CD14-positive monocyte (primary cell): ENCODE results near the gene DHX58. TPM values are rescaled to one million over a fixed set of nuclear protein-coding genes. Genes with fewer than 3 reads are reported as not detected.

Experiments used
- DNase-seq, 3 donors: peaks; one replicate each; pipeline ENCODE4 v3.0.0-alpha.2; 2011 to 2022
- H2AFZ ChIP-seq: 2 replicates; pipeline ENCODE4 v1.6.0; 2012; ENCODE audit warnings: mild to moderate bottlenecking, low read depth, low read length, inconsistent platforms; ENCODE audit not compliant: insufficient read depth, poor library complexity, severe bottlenecking
- H3K27ac ChIP-seq, 2 donors: 1 replicate in 1 of 2; 2 replicates in 1 of 2; pipeline ENCODE4 v1.5.1; 2012 to 2013; ENCODE audit warnings: low read length in 2 of 2, control low read depth in 1 of 2, inconsistent platforms in 1 of 2, low read depth in 1 of 2, mild to moderate bottlenecking in 1 of 2
- H3K27me3 ChIP-seq, 2 donors: one replicate each; pipeline versions ENCODE4 v1.6.0 to v1.6.1; 2011 to 2013; ENCODE audit warnings: low read length in 2 of 2; ENCODE audit not compliant: control insufficient read depth in 2 of 2, insufficient read depth in 2 of 2
- H3K36me3 ChIP-seq, 2 donors: replicated peaks in 1 of 2; 1 replicate in 1 of 2; 2 replicates in 1 of 2; pipeline versions ENCODE4 v1.5.1 to v1.6.1; 2012 to 2013; ENCODE audit warnings: low read length in 2 of 2, control low read depth in 1 of 2, inconsistent platforms in 1 of 2, mild to moderate bottlenecking in 1 of 2; ENCODE audit not compliant: insufficient read depth in 2 of 2, control insufficient read depth in 1 of 2
- H3K4me1 ChIP-seq, 2 donors: 1 replicate in 1 of 2; 2 replicates in 1 of 2; pipeline versions ENCODE4 v1.5.1 to v1.6.1; 2012 to 2013; ENCODE audit warnings: low read length in 2 of 2, control low read depth in 1 of 2, inconsistent platforms in 1 of 2, mild to moderate bottlenecking in 1 of 2, moderate library complexity in 1 of 2; ENCODE audit not compliant: insufficient read depth in 2 of 2, control insufficient read depth in 1 of 2
- H3K4me2 ChIP-seq: replicated peaks from 2 replicates; pipeline ENCODE3; 2012; ENCODE audit warnings: low read length, moderate library complexity, mild to moderate bottlenecking; ENCODE audit not compliant: poor library complexity, severe bottlenecking; ENCODE audit errors: extremely low read depth
- H3K4me3 ChIP-seq, 3 experiments: fragments of 200-600 bp in 1 of 3; sonication (generic) in 1 of 3; replicated peaks in 1 of 3; 1 replicate in 2 of 3; 2 replicates in 1 of 3; pipeline ENCODE4 v1.5.1; 2011 to 2013; ENCODE audit warnings: low read length in 3 of 3, mild to moderate bottlenecking in 3 of 3, control low read depth in 2 of 3, low read depth in 2 of 3, inconsistent platforms in 1 of 3, moderate library complexity in 1 of 3
- H3K79me2 ChIP-seq: 2 replicates; pipeline ENCODE4 v1.6.0; 2012; ENCODE audit warnings: mild to moderate bottlenecking, control low read depth, inconsistent platforms, low read length, moderate library complexity; ENCODE audit not compliant: insufficient read depth
- H3K9ac ChIP-seq: 2 replicates; pipeline ENCODE4 v1.6.0; 2017; ENCODE audit warnings: low read length, mild to moderate bottlenecking; ENCODE audit not compliant: insufficient read depth, poor library complexity, severe bottlenecking
- H3K9me3 ChIP-seq, 2 donors: replicated peaks in 1 of 2; 1 replicate in 1 of 2; 2 replicates in 1 of 2; pipeline versions ENCODE4 v1.5.1 to v1.6.1; 2012 to 2013; ENCODE audit warnings: low read length in 2 of 2, control low read depth in 1 of 2; ENCODE audit not compliant: control insufficient read depth in 1 of 2, insufficient read depth in 1 of 2
- H4K20me1 ChIP-seq: 2 replicates; pipeline ENCODE4 v1.6.0; 2012; ENCODE audit warnings: mild to moderate bottlenecking, low read length, control low read depth, moderate library complexity; ENCODE audit not compliant: insufficient read depth
- H3K27ac Mint-ChIP-seq, 7 donors: one replicate each; pipeline ENCODE4 v1.8.0; 2020; ENCODE audit warnings: mild to moderate bottlenecking in 7 of 7, mixed read lengths in 7 of 7, moderate library complexity in 6 of 7, inconsistent platforms in 2 of 7
- H3K27me3 Mint-ChIP-seq, 3 donors: one replicate each; pipeline ENCODE4 v1.8.0; 2021 to 2022; ENCODE audit warnings: low read depth in 3 of 3, mild to moderate bottlenecking in 3 of 3, mixed read lengths in 3 of 3, moderate library complexity in 3 of 3, inconsistent platforms in 1 of 3
- H3K36me3 Mint-ChIP-seq, 2 donors: one replicate each; pipeline ENCODE4 v1.8.0; 2020; ENCODE audit warnings: mixed read lengths in 2 of 2, inconsistent platforms in 1 of 2, mild to moderate bottlenecking in 1 of 2
- H3K4me1 Mint-ChIP-seq: one replicate; pipeline ENCODE4 v1.8.0; 2020; ENCODE audit warnings: mild to moderate bottlenecking, mixed read lengths
- H3K4me3 Mint-ChIP-seq, 2 donors: one replicate each; pipeline ENCODE4 v1.8.0; 2020; ENCODE audit warnings: mild to moderate bottlenecking in 2 of 2, mixed read lengths in 2 of 2, moderate library complexity in 1 of 2
- H3K9me3 Mint-ChIP-seq, 7 donors: one replicate each; pipeline ENCODE4 v1.8.0; 2020 to 2022; ENCODE audit warnings: mixed read lengths in 7 of 7, mild to moderate bottlenecking in 6 of 7, moderate library complexity in 6 of 7, inconsistent platforms in 2 of 7
- CTCF ChIP-seq: fragments of 200-600 bp; IDR thresholded peaks from one replicate; pipeline ENCODE4 v1.8.0; 2022; ENCODE audit warnings: antibody characterized with exemption, mild to moderate bottlenecking
- WGBS: methylation state at CpG from one replicate; pipeline ENCODE4 v1.1.5; 2013; ENCODE audit warnings: missing lambda C conversion rate; ENCODE audit not compliant: insufficient coverage; 5-methylcytosine and 5-hydroxymethylcytosine counted together
- intact Hi-C, 2 donors: fragments of 100-400 bp; cut with micrococcal nuclease; formaldehyde crosslinking; loops; one replicate each; pipeline versions ENCODE4 v1.15.0 to v1.15.1; 2023
- polyA plus RNA-seq, 3 donors: library from polyadenylated mRNA; depleted of rRNA in 1 of 3; unstranded in 2 of 3; stranded (reverse) in 1 of 3; fragments of 300-500 nt in 2 of 3; fragments of >200 nt in 1 of 3; fragmentation: Illumina TruSeq in 2 of 3; gene quantifications; 1 replicate in 2 of 3; 2 replicates in 1 of 3; pipeline ENCODE4 v1.2.3, GENCODE V29; 2012 to 2021

DHX58 gene
- polyA plus RNA-seq, 3 donors = 13.2 to 46.7 (median 16.0) TPM

GRCh38 chr17:42092939-42093338 lies 19.6 kb downstream of the DHX58 start:
- intact Hi-C loops = no loop called here
- Histone ChIP-seq H4K20me1 (no peaks in the 10 kb centered on the region), H3K27ac (no peak overlapping the region), H2AFZ (no peak overlapping the region), H3K9me3 (no peaks in the 10 kb centered on the region), H3K79me2 (no peaks in the 10 kb centered on the region), H3K36me3 (no peaks in the 10 kb centered on the region), H3K9ac (no peak overlapping the region), H3K4me2 (no peak overlapping the region), H3K4me3 (no peak overlapping the region), H3K27me3 (peaks cover 11 to 14% of the 10 kb centered on the region in 2 donors), H3K4me1 (peaks cover 2 to 4% of the 10 kb centered on the region in 2 donors)
- Mint-ChIP-seq H3K4me1 (peaks cover 7% of the 10 kb centered on the region), H3K27ac (no peak overlapping the region), H3K27me3 (peaks cover 14 to 21% (median 20%) of the 10 kb centered on the region in 3 donors), H3K4me3 (no peak overlapping the region), H3K36me3 (no peaks in the 10 kb centered on the region), H3K9me3 (no peaks in the 10 kb centered on the region)
- no peak for TF ChIP-seq CTCF
- no peak for DNase-seq
- 0% methylated on average over 1 of the region's 6 CpGs for WGBS

GRCh38 chr17:42090964-42091790 lies 21.3 kb downstream of the DHX58 start:
- no peak overlapping the region for H3K9ac ChIP-seq
- 83% methylated on average over 6 of the region's 8 CpGs for WGBS
- H3K4me3 Mint-ChIP-seq = no peak overlapping the region
- H3K27ac ChIP-seq = no peak overlapping the region
- H3K36me3 Mint-ChIP-seq = no peaks in the 10 kb centered on the region
- no peak overlapping the region for H3K4me3 ChIP-seq
- no peaks in the 10 kb centered on the region for H3K79me2 ChIP-seq
- H3K4me1 ChIP-seq = no peaks in the 10 kb centered on the region
- H2AFZ ChIP-seq = no peak overlapping the region
- H3K9me3 Mint-ChIP-seq = no peaks in the 10 kb centered on the region
- no peaks in the 10 kb centered on the region for H4K20me1 ChIP-seq
- no peaks in the 10 kb centered on the region for H3K4me1 Mint-ChIP-seq
- no peaks in the 10 kb centered on the region for H3K27me3 ChIP-seq
- DNase-seq = no peak
- intact Hi-C loops = no loop called here
- H3K36me3 ChIP-seq = no peaks in the 10 kb centered on the region
- no peak for TF ChIP-seq CTCF
- H3K27me3 Mint-ChIP-seq = peaks cover 3 to 7% (median 7%) of the 10 kb centered on the region in 3 donors
- H3K9me3 ChIP-seq = no peaks in the 10 kb centered on the region
- no peak overlapping the region for H3K4me2 ChIP-seq
- no peak overlapping the region for H3K27ac Mint-ChIP-seq
